Stimulated activated naive CD4-positive, alpha-beta T cell treated with Interleukin-2 at 50 U/mL for 16 hours (primary cell): Measurements from ENCODE around the gene VSX1.

ENCODE experiments used
- DNase-seq: peaks from one replicate; lab custom pipeline; 2025; lab: John Stamatoyannopoulos, UW

Gene VSX1

DNA sequence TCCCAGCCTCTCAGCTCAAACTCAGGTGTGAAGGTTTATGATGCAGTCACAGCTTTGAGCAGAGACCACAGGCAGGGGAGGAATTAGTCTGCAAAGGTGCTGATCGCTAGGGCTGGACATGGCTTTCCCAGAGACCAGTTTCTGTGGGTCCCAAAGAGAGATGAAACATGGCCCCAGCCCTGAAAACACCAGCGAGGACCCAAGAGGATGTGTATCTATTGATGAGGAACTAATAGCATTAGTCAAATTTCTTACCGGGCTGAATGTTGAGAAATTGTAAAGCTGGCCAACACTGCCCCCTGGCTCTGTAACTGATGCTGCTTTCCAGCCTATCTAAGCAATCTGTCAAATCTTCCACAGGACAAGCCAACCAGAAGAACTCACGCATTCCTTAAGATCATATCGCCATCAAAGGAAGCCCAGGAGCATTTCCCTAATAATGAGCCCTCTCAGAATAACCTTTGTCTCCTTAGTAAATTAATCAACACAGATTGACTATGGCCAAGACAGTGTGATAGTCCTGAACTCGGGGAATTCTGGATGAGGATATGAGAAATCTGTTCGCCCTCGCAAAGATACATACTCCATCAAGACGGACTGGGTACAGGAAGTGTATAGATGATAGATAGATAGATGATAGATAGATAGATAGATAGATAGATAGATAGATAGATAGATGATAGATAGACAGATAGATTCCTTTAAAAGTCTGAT, 16.2 kb downstream of the VSX1 start:
- peak; percentile 45 for DNase-seq

GRCh38 chr20:25065072-25065624, 16.8 kb downstream of the VSX1 start:
- DNase-seq, result no peak

- no peak for DNase-seq
Measured at GRCh38 chr20:25064561-25065071, 17.3 kb downstream of the VSX1 start.

- DNase-seq, result no peak
Measured at GRCh38 chr20:25063981-25064380, 18.0 kb downstream of the VSX1 start.

DNA sequence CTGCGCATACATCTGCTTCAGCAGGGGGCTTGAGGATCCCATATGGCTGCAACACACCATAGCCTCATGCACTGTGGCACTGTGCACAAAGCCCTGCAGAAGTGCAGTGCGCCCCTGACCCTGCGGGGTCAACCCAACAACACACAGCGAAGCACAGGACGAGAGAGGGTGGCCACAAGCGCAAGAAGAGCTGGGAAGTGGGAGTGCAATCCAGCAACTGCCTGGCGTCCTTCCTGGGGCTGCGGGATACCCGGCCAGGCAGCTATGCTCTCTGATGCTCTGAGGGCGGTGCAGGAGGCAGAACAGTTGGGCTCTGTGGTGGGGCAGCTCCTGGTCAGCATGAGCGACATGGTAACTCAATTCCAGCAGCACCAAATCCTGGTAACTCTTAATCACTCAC, 18.4 kb downstream of the VSX1 start:
- no peak for DNase-seq

DNA sequence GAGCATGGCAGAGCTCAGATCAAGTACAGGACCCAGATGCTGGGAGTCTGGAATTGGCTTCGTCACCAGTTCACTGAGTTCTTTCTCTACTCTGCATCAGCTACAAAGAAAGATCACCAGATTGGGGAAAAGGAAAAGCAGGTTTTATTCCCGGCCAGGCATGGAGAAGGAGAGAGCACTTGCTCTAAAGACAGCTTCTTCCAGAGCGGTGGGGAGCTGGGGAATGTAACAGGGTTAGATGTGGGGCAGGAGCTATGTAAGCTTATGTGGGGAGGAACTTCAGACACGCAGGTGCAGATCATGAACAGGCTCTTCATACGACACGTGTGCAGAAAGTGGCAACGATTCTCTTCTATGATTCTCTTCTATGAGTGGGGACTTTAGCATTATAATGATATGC, 19.1 kb downstream of the VSX1 start:
- DNase-seq, result no peak

- no peak for DNase-seq
Measured at GRCh38 chr20:25061821-25062530, 20.0 kb downstream of the VSX1 start.

- DNase-seq, result no peak
Measured at GRCh38 chr20:25061103-25061799, 20.7 kb downstream of the VSX1 start.

- DNase-seq, result no peak
Measured at GRCh38 chr20:25059866-25060465, 22.0 kb downstream of the VSX1 start.

DNA sequence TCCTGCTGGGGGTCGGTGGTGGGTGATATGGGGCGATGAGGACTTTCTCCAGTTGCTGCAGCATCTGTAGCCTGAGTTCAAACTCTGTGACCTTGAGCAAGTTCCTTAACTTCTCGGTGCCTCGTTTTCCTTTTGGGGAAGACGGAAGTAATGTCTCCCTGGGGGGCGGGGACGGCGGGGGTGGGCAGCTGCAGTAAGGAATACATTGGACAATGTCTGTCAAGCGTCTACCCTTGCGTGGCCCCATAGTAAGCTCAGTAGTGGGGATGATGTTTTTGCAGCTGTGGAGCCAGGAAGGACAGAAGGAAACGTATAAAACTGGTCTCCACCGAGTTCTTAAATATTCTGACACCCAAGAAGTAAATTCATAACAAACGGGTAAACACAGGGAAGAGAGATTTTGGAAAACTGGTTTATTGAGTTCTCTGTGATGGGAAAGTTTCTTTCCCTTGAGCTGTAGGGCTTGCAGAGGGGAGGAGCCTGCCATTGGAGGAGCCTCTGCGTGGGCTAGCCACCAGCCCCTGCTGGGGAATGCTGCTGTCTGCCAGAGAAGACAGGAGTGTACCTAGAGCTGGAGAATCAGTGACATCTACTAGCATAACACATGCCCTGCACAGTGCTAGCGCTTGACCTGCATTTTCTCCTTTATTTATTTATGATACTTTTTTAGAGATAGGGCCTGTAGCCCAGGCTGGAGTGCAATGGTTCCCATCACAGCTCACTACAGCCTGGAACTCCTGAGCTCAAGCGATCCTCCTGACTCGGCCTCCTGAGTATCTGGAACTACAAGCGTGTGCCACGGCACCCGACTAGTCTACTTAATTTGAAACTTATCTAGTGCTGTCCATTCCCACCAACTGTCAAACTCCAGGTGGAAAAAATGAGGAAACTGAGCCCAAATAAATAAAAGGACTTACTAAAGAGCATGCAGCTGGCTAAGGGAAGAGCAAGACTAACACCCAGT, 22.8 kb downstream of the VSX1 start:
- DNase-seq, result no peak

DNA sequence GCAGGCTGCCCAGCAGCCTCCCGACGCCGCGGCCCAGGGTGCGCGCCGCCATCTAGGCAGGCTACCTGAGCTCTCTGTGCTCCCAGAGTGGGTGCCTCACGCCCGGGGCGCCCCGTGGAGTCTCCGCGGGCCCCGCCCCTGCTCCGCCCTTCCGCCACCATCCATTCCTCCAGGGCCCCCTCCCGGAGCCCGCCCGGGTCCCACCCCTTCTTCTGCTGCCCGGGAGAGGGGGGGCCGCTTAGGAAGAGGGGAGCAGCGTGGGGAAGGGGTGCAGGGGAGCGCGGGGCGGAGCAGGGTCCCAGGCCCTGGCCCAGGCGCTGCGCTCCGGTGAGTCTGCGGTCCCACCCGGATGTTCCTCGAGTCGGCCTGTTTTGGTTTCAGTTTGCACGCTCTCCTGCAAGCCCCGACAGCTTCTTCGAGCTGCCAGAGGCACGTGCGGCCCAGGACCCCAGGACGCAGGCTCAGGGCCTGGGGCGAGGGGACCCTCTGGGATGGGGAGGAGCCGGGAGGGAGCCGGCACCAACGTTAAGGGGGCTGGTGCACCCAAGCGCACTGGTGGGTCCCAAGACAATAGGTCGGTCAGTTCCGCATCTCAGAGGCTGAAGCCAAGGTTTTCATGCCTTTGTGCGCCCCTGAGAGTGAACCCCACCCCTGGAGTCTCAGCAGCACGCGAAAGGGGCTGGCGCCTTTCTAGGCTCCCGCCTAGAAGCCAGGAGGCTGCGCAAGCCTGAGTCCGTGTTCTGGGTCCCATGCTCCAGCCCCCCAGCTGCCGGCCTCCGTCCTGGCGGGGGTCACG, 23.7 kb downstream of the VSX1 start, which contains the start of gene ACSS1:
ACSS1 (minus strand) TSS at position 89 of the 796 bp plus-strand sequence; CDS start at position 52, 37 bp downstream.
- DNase-seq, result peak; percentile 65

DNA sequence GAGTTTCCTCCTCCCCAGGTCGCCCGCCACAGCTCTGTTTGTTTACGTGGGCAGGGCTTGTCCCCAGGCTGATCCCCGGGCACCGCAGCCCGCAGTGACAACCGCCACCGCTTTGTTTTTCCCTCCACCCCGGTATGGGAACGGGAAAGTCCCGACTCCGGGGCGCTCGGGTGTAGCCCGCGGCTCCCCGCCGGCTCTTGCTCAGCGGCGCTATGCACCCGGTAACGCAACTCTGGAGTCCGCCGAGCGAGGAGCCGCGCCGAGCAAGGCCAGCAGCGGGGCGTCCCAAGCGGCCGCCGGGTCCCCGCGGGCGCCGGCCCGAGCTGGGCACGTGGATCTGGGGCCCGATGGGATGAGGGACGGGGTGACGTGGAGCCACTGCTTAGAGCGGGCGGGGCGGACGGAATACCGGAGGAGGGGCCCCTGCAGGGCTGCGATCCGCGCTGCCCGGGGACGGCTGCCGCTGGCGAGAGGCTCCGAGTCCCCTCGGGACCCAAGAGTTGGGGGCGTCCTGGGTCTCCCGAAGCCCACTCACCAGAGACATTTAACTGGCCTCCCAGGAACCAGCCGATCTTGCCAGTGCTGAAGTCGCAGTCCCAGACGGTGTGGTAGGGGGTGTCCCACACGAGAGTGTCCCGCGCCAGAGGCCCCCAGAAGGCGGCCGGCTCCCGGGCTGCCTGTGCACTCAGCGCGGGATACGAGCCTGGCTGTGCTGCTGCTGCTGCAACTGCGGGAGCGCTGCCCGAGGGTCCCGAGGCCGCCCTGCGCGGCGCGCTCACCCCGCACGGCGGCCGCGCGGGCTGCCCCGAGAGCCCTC, 24.5 kb downstream of the VSX1 start:
- DNase-seq, result peak; percentile 75

GRCh38 chr20:25056690-25057233, 25.2 kb downstream of the VSX1 start:
- DNase-seq, result no peak

- DNase-seq, result no peak
Measured at GRCh38 chr20:25055711-25056495, 26.0 kb downstream of the VSX1 start.

GRCh38 chr20:25054995-25055629, 26.8 kb downstream of the VSX1 start:
- no peak for DNase-seq

DNA sequence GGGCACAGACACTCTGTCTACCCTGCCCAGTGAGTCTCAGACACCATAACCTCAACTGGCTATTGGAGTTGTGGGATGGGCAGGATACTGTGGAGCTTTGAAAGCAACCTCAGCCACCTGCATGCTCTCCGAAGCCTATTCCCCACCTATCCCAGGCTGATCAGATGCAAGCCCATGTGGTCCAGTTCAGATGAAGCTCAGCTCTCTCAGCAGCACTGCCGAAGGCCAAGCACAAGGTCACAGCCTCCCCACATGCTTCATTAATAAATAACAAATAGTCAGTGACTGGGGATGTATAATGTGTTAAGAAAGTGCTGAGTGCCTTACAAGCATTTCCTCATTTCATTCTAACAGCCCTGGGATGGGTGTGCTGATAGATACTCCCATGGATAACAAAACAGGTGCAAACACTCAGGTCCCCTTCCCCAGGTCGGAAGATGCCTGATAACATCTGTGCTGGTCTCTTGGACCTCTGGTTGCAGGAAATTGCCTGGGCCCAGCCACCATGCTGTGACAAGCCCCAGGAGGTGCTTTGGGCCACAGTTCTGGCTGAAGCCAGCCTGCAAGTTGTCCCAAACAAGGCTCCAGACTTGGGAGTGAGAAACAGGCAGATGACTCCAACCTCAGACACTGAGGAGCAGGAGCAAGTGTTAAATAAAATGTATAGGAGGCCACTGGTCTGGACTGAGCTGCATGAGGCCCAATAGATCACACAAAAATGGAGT, 27.7 kb downstream of the VSX1 start:
- DNase-seq, result no peak
